ENCODE results near the gene NDUFA5.

DNA sequence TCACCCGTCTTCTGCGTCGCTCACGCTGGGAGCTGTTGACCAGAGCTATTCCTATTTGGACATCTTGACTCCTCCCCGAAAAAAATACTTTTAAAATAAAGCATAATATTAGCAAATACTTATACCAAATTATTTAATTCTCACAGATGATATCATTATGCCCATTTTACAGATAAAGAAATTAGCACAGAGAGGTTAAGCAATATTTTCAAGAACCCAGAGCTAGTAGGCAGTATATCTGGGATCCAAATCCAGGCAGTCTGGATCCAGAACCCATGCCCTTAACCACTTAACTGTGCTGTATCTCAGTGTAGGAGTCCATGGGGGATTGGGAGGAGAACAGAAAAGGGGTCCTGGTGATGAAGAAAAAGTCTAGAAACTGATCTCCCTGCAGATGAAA lies 29.4 kb downstream of the NDUFA5 start:
- TF ChIP-seq, protein P1, sequence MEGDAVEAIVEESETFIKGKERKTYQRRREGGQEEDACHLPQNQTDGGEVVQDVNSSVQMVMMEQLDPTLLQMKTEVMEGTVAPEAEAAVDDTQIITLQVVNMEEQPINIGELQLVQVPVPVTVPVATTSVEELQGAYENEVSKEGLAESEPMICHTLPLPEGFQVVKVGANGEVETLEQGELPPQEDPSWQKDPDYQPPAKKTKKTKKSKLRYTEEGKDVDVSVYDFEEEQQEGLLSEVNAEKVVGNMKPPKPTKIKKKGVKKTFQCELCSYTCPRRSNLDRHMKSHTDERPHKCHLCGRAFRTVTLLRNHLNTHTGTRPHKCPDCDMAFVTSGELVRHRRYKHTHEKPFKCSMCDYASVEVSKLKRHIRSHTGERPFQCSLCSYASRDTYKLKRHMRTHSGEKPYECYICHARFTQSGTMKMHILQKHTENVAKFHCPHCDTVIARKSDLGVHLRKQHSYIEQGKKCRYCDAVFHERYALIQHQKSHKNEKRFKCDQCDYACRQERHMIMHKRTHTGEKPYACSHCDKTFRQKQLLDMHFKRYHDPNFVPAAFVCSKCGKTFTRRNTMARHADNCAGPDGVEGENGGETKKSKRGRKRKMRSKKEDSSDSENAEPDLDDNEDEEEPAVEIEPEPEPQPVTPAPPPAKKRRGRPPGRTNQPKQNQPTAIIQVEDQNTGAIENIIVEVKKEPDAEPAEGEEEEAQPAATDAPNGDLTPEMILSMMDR (IDR thresholded peaks at IDR 0.05) = no peak
- no peak for TF ChIP-seq ZFX (IDR thresholded peaks at IDR 0.05; ENCODE audit: borderline replicate concordance)
